Activated CD8-positive, alpha-beta memory T cell treated with anti-CD3 and anti-CD28 coated beads, Interleukin-2, amount 50 U/mL, for 4 hours (primary cell): ENCODE measurements around the gene SGMS2.
"Not testable (repeated sequence)": the region's sequence is repeated elsewhere in the genome, so short reads cannot be mapped to it uniquely, and the experiment has no call there.

Source experiments
- DNase-seq: peaks from one replicate; pipeline ENCODE4 v3.0.0-alpha.2; 2020

Gene SGMS2

GRCh38 chr4:107916623-107917022, 91.9 kb downstream of the SGMS2 start:
- DNase-seq = no peak

GRCh38 chr4:107917500-107917899, 92.8 kb downstream of the SGMS2 start:
- no peak for DNase-seq

DNA sequence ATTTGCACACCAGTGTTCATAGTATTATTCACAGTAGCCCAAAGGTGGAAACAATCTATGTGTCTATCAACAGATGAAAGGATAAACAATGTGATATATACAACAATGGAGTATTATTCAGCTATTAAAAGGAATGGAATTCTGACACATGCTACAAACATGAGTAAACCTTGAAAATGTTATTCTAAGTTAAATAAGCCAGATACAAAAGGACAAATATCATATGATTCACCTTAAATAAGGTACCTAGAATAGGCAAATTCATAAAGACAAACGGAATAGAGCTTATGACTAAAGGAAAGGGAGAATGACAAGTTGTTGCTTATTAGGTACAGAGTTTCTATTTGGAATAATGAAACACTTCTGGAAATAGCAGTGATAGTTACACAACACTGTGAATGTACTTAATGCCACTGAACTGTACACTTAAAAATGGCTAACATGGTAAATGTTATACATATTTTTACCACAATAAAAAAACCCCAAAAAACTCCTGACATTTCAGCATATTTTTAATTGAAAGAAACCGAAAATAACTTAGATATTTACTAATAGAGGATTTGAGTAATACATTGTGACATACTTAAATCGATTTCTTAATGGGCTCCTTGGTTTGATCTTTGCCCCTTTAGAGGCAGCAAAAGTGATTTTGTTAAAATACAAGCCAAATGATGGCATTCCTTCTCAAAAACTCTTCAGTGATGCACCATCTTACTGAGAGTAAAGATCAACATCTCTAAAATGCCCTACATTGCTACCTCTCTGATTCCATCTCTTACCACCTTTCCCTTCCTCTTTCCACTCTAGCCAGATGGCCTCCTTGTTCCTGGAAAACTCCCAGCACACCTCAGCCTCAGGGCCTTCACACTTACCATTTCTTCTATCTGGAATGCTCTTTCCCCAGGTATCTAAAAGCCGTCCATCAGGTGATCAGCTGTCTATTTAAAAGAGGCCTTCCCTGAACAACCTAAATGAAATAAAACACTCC, 98.0 kb downstream of the SGMS2 start:
- DNase-seq = no peak

GRCh38 chr4:107925713-107926112, 101.0 kb downstream of the SGMS2 start:
- not testable (repeated sequence) for DNase-seq

DNA sequence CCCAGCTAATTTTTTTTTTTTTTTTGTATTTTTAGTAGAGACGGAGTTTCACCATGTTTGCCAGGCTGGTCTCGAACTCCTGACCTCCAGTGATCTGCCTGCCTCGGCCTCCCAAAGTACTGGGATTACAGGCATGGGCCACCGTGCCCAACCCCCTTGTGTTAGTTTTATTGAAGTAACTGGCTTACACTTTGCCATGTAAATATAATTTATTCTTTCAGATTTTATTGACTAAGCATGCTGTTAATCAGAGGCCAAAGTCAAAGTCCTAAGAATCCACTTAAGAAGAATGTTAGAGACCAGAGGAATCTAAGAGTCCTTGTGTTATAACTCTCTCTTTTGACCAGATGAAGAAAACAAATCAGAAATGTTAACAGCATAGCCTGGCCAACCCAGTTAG, 102.1 kb downstream of the SGMS2 start:
- DNase-seq = not testable (repeated sequence)

DNA sequence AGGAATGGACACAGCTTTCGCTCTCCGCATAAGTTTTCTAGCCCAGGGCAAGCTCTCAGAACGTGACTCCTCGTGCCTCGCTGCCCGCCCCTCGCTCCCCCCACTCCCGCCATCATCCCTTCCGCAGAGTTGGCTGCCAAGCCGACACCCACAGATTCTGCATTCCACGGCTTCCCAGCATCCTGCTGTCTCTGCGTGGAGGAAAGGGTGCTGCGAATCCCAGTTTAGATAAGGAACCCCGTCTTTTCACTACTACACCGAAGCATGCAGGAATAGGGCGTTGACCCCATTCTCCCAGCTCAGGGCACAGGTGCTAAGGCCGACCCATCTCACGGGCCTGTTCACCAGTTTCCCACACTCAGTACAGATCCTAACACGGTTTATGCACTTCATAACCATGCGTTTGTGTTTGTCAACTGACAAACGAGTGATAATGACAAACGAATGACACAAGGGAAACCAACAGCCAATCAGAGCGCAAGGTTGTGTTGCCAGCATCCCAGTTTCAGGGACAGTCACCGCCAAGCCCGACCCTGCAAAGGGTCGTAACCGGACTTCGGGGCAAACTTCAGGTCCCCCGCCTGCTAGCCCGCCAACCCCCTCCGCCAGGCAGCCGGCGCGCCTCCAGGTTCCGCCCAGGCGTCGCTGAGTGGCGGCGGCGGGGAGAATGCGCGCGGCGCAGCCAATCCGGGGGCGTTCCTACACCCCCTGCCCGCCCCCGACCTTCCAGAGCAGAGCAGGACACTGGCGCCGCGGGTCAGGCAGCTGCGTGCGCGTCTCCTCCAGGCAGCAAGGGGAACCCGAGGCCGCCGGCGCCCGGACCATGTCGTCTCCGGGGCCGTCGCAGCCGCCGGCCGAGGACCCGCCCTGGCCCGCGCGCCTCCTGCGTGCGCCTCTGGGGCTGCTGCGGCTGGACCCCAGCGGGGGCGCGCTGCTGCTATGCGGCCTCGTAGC, 106.4 kb downstream of the SGMS2 start, which contains the start of gene CYP2U1:
Gene CYP2U1, plus strand, starts transcription at position 729 of the 954 bp plus-strand sequence. Its CDS starts 95 bp downstream, at position 824.
- DNase-seq = peak; percentile 80

DNA sequence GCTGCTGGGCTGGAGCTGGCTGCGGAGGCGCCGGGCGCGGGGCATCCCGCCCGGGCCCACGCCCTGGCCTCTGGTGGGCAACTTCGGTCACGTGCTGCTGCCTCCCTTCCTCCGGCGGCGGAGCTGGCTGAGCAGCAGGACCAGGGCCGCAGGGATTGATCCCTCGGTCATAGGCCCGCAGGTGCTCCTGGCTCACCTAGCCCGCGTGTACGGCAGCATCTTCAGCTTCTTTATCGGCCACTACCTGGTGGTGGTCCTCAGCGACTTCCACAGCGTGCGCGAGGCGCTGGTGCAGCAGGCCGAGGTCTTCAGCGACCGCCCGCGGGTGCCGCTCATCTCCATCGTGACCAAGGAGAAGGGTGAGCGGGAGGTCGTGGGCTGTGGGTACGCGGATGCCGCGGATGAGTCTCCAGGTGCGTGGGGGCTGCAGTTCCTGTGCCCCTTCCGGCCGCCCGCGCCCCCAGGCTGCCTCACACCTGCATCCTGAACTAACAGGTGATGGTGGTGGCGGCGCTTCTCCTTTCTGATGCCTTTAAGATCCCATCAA, 107.1 kb downstream of the SGMS2 start:
- DNase-seq = peak; percentile 36

GRCh38 chr4:107935246-107935645, 110.5 kb downstream of the SGMS2 start:
- no peak for DNase-seq

- DNase-seq = no peak
Observed at GRCh38 chr4:107937040-107937439, 112.3 kb downstream of the SGMS2 start.

GRCh38 chr4:107939307-107939706, 114.6 kb downstream of the SGMS2 start:
- no peak for DNase-seq

- no peak for DNase-seq
Observed at GRCh38 chr4:107945809-107946208, 121.1 kb downstream of the SGMS2 start.

DNA sequence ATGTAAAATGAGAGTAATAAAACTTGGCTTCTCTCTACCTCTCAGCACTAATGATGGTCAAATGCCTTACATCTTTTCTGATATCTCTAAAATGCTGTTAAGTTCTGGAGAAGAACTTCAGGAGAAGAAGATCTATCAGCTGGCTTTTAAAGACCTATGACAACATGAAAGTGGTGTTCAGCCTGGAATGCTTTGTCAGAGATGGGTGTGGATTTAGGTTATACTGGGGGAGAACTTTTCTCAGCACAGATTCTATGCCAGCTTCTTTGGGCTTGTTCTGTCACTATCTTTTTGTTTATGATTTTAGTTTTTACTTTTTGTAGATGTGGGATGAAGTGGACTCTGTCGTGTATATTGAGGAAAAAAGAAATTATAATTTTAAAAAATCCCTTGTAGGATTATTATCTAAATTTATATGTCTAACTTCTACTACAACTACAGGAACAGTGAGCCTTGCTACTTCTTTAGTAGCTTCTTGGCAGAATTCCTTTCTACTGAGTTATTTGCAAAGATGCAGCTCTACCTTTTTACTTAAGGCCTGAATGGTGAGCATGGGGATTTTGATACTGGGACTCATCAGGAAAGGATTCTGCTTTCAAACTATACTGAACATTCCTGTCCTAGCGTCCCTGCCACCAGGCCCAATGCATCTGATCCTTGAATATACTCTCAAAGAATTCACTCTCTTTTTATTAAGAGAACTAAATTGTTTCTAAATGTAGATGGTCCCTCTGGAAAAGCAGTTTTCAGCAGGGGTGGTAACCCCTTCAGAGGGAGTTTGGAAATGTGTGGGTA, 126.2 kb downstream of the SGMS2 start:
- no peak for DNase-seq

GRCh38 chr4:107951551-107951950, 126.8 kb downstream of the SGMS2 start:
- DNase-seq = no peak

- DNase-seq = no peak
Observed at GRCh38 chr4:107956011-107956410, 131.3 kb downstream of the SGMS2 start.
